ENCODE results near the gene ATXN1.

DNA sequence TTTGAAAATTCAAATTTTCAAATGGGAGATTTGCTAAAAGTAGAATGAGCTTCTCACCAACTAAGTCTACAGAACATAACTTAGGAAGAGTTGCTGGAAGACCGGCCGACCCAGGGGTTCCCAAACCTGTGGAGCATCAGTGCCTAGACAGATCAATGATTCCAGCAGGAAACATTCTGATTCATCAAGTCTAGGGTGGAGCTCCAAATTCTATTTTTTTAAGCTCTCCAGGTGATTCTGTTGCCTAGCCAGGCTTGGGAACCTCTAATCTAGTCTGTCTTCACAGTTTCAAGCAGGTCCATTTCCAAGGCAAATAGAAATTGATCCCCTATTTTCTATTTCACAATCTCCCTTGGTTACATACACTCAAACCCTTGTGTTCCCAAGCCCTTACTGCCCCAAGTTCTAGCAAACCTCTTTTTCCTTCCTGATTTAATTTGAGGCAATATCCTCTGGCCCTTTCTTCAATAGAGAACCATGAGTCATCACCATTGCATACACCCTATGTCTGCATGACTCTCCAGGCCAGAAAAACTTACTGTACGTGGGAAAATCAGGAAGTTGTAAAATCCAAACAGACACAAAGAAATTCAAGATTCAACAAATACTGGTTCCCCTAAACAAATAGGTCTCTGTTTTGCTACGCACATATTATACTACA is 8.9 kb downstream of the ATXN1 start:
- TF ChIP-seq, protein P1, sequence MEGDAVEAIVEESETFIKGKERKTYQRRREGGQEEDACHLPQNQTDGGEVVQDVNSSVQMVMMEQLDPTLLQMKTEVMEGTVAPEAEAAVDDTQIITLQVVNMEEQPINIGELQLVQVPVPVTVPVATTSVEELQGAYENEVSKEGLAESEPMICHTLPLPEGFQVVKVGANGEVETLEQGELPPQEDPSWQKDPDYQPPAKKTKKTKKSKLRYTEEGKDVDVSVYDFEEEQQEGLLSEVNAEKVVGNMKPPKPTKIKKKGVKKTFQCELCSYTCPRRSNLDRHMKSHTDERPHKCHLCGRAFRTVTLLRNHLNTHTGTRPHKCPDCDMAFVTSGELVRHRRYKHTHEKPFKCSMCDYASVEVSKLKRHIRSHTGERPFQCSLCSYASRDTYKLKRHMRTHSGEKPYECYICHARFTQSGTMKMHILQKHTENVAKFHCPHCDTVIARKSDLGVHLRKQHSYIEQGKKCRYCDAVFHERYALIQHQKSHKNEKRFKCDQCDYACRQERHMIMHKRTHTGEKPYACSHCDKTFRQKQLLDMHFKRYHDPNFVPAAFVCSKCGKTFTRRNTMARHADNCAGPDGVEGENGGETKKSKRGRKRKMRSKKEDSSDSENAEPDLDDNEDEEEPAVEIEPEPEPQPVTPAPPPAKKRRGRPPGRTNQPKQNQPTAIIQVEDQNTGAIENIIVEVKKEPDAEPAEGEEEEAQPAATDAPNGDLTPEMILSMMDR (conservative IDR thresholded peaks at IDR 0.05; ENCODE audit: low read depth, low read length), result no peak
- TF ChIP-seq EZH2 (IDR thresholded peaks at IDR 0.05; ENCODE audit: borderline replicate concordance, low read depth, low read length, poor library complexity, severe bottlenecking), result no peak
